Activated CD4-positive, alpha-beta memory T cell treated with anti-CD3 and anti-CD28 coated beads for 36 hours (primary cell): ENCODE measurements around the gene COX6A1. TPM values are rescaled to one million over a fixed set of nuclear protein-coding genes. Genes with fewer than 3 reads are reported as not detected.

Experiments used
- CTCF ChIA-PET: fragments of 350-600 bp; sonication (Branson Sonifier 250); formaldehyde crosslinking; loops from one replicate; lab custom pipeline; 2021; ENCODE audit warnings: antibody characterized with exemption, inconsistent platforms; lab: Charles Lee
- POLR2A ChIA-PET: fragments of 350-600 bp; sonication (Branson Sonifier 250); formaldehyde crosslinking; loops from one replicate; lab custom pipeline; 2021; ENCODE audit warnings: antibody characterized with exemption; lab: Charles Lee
- DNase-seq: peaks from one replicate; pipeline ENCODE4 v3.0.0-alpha.2; 2020
- H3K27ac Mint-ChIP-seq: one replicate; pipeline ENCODE4 v1.8.0; 2021; ENCODE audit warnings: mixed read lengths
- H3K27me3 Mint-ChIP-seq: one replicate; pipeline ENCODE4 v1.8.0; 2021; ENCODE audit warnings: mixed read lengths
- H3K36me3 Mint-ChIP-seq: one replicate; pipeline ENCODE4 v1.8.0; 2021; ENCODE audit warnings: mixed read lengths
- H3K4me1 Mint-ChIP-seq: one replicate; pipeline ENCODE4 v1.8.0; 2021; ENCODE audit warnings: low read depth, mixed read lengths
- H3K4me3 Mint-ChIP-seq: one replicate; pipeline ENCODE4 v1.8.0; 2021; ENCODE audit warnings: mild to moderate bottlenecking, mixed read lengths
- H3K9me3 Mint-ChIP-seq: one replicate; pipeline ENCODE4 v1.8.0; 2021; ENCODE audit warnings: mixed read lengths
- intact Hi-C: fragments of 100-400 bp; cut with micrococcal nuclease; formaldehyde crosslinking; loops from one replicate; pipeline ENCODE4 v1.15.1; 2023
- total RNA-seq, 2 experiments: library from RNA; stranded (reverse); gene quantifications; one replicate each; pipeline ENCODE4 v1.2.3, GENCODE V29; 2021

The COX6A1 gene
- total RNA-seq, 2 experiments from 2014 or later: 474 to 478 TPM

DNA sequence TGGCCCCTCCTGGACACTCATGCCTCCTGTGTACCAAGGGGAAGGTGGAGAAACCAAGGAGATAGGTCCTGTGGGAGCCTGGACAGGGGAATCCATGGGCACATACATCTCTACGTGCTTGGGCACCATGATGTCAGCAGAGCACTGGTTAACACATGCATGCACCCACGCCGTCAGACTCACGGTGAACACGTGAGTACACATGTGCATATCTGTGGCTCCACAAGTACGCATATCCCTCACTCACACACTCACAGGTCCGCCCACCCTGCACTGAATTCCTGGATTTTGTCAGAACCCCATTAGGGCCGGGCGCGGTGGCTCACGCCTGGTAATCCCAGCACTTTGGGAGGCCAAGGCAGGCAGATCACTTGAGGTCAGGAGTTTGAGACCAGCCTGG is 29.1 kb upstream of the COX6A1 start:
- Mint-ChIP-seq H3K4me3 (no peak overlapping the region), H3K27me3 (peaks cover 2% of the 10 kb centered on the region), H3K4me1 (no peaks in the 10 kb centered on the region), H3K36me3 (no peaks in the 10 kb centered on the region), H3K27ac (no peak overlapping the region), H3K9me3 (no peaks in the 10 kb centered on the region)
- POLR2A ChIA-PET: no interaction called here
- CTCF ChIA-PET: no interaction called here
- no peak for DNase-seq
- intact Hi-C loops: no loop called here

DNA sequence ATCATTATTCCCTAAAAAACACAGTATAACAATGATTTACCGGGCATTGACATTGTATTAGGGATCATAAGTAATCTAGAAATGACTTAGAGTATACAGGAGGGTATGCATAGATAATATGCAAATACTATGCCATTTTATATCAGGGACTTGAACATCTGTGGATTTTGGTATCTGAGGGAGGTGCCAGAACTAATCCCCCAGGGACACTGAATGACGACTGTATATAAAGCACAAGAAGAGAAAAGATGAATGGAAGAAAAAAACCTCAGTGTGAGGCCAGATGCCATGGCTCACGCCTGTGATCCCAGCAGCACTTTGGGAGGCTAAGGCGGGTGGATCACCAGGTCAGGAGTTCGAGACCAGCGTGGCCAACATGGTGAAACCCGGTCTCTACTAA is 25.5 kb upstream of the COX6A1 start:
- H3K27ac Mint-ChIP-seq: no peak overlapping the region

DNA sequence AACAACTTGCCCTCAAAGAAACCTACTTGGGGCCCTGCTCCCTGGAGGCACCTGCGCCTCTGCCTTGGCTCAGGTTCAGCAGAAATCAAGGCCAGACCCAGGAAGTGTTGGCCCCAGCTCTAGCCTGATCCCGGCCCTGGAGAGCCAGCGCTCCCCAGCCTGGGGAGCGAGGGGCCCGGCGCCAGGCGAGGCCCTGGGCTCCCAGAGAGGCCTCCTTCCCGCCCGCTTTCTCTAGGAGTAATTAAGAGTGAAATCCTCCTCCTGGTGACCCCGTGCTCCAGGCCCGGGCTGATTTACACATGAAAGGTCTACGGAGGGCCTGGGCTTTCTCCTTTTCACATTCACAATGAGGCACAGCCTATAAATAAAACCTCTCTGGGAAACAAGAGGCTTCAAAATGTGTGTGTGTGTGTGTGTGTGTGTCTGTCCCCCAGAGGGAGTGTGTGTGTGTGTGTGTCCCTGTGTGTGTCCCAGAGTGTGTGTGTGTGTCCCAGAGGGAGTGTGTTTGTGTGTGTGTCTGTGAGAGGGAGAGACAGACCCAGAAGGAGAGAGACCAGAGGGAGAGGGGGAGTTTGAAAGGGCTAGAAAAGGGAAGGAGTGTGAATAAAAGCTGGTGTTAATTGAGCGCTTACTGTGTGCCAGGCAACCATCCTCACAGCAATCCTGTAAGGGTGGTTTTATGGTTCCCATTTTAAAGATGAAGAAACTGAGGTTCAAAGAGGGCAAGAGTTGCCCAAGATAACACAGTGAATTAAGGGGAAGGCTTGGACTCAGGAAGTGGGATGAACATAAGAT is 23.8 kb upstream of the COX6A1 start:
- H3K4me3 Mint-ChIP-seq: no peak overlapping the region
- no peak overlapping the region for H3K27ac Mint-ChIP-seq
- DNase-seq: no peak
- peaks cover 2% of the 10 kb centered on the region for H3K27me3 Mint-ChIP-seq
- POLR2A ChIA-PET: no interaction called here
- no peaks in the 10 kb centered on the region for H3K36me3 Mint-ChIP-seq
- CTCF ChIA-PET: no interaction called here
- intact Hi-C loops: no loop called here
- no peaks in the 10 kb centered on the region for H3K9me3 Mint-ChIP-seq
- no peaks in the 10 kb centered on the region for H3K4me1 Mint-ChIP-seq

More for the DNA sequence above, 25.5 kb upstream of the COX6A1 start:
- Mint-ChIP-seq H3K36me3 (no peaks in the 10 kb centered on the region), H3K4me3 (no peak overlapping the region), H3K4me1 (no peaks in the 10 kb centered on the region), H3K9me3 (no peaks in the 10 kb centered on the region), H3K27me3 (peaks cover 2% of the 10 kb centered on the region)
- ChIA-PET POLR2A (no interaction called here), CTCF (no interaction called here)
- no peak for DNase-seq
- intact Hi-C loops: no loop called here

DNA sequence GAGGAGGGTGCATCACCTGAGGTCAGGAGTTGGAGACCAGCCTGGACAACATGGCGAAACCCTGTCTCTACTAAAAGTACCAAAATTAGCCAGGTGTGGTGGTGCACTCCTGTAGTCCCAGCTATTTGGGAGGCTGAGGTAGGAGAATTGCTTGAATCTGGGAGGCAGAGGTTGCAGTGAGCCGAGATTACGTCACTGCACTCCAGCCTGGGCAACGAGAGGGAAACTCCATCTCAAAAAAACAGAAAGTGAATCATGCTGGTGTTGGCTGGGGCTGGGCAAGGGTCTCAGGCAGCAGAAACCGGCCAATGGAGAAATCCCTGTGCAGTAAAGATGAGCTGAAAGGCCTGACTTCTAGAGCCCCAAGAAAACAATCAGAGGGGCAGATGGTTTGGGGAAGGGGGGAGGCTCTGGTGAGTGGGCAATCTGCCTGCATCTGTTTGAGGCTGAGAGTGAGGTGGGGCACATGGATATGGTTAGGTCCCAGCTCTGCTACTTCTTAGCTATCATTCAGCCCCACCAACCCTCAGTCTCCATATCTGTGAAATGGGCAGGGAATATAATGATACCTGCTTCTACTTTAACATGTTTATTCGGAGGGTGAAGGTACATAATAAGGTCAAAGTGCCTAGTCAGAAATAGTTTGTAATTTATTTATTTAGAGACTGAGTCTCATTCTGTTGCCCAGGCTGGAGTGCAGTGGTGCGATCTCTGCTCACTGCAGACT is 21.3 kb upstream of the COX6A1 start:
- no peaks in the 10 kb centered on the region for H3K36me3 Mint-ChIP-seq
- ChIA-PET POLR2A (no interaction called here), CTCF (no interaction called here)
- H3K27me3 Mint-ChIP-seq: peaks cover 2% of the 10 kb centered on the region
- H3K4me3 Mint-ChIP-seq: no peak overlapping the region
- intact Hi-C loops: no loop called here
- no peak overlapping the region for H3K27ac Mint-ChIP-seq
- no peaks in the 10 kb centered on the region for H3K9me3 Mint-ChIP-seq
- H3K4me1 Mint-ChIP-seq: no peaks in the 10 kb centered on the region
- no peak for DNase-seq

DNA sequence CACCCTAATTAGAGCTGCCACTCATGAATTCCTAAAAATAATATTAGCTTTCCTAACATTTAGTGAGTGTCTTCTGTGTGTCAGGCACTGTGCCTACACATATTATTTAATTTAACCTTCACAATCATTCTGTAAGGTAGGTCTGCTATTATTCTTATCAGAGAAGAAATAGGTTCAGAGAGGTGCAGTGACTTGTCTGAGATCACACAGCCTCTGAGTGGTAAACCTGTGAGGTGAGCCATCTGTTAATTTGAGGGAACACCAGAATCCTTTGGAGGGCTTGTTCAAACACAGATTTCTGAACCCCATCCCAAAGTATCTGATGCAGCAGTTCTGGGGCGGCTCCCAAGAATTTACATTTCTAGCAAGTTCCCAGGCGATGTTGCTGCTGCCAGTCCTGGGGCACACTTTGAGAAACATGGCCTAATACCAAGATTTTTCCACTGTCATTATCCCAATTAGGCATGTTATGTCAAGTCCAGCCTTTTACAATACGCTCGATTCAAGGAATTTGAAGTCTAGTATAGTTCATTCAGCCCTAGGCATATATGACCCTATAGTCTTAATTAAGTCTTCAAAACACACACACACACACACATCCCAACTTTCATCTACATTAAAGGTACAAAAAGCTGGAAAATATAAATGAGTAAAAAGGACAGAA is 19.9 kb upstream of the COX6A1 start:
- POLR2A ChIA-PET: interaction anchor here (0.8 kb wide), 1 partner anchor 10 kb away, joined by 3 read pairs; no protein-coding TSS in a partner anchor
- H3K9me3 Mint-ChIP-seq: no peaks in the 10 kb centered on the region
- intact Hi-C loops: no loop called here
- no peaks in the 10 kb centered on the region for H3K4me1 Mint-ChIP-seq
- CTCF ChIA-PET: no interaction called here
- no peaks in the 10 kb centered on the region for H3K27me3 Mint-ChIP-seq
- no peak overlapping the region for H3K4me3 Mint-ChIP-seq
- no peak overlapping the region for H3K27ac Mint-ChIP-seq
- no peak for DNase-seq
- H3K36me3 Mint-ChIP-seq: no peaks in the 10 kb centered on the region

- Mint-ChIP-seq H3K9me3 (no peaks in the 10 kb centered on the region), H3K4me1 (no peaks in the 10 kb centered on the region), H3K27me3 (no peaks in the 10 kb centered on the region), H3K36me3 (no peaks in the 10 kb centered on the region), H3K4me3 (no peak overlapping the region), H3K27ac (no peak overlapping the region)
- CTCF ChIA-PET: no interaction called here
- no peak for DNase-seq
- POLR2A ChIA-PET: no interaction called here
- intact Hi-C loops: no loop called here
Observed at GRCh38 chr12:120421701-120422100, 16.2 kb upstream of the COX6A1 start.

DNA sequence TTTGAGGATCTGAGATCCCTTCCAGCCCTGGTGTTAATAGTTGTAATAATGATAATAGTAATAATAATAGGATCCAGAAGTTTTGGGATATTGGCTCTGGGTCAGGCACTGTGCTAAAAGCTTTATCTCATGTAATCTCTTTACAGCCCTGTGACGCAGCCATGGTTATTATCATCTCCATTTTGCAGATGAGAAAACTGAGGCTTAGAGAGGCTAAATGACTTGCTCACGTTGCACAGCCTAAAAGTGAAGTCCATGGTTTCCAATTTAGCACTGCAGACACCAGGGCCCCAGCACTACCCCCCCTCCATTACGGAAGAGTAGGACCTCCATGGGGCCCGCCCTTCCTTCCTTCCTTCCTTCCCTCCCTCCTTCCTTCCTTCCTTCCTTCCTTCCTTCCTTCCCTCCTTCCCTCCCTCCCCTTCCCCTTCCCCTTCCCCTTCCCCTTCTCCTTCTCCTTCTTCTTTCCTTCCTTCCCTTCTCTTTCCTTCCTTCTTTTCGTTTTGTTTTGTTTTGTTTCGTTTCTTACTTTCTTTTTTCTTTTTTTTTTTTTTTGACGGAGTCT is 14.9 kb upstream of the COX6A1 start:
- ChIA-PET CTCF (no interaction called here), POLR2A (no interaction called here)
- intact Hi-C loops: no loop called here
- no peak overlapping the region for H3K27ac Mint-ChIP-seq
- H3K9me3 Mint-ChIP-seq: no peaks in the 10 kb centered on the region
- DNase-seq: no peak
- H3K4me1 Mint-ChIP-seq: no peaks in the 10 kb centered on the region
- no peak overlapping the region for H3K4me3 Mint-ChIP-seq
- H3K36me3 Mint-ChIP-seq: no peaks in the 10 kb centered on the region
- no peaks in the 10 kb centered on the region for H3K27me3 Mint-ChIP-seq

DNA sequence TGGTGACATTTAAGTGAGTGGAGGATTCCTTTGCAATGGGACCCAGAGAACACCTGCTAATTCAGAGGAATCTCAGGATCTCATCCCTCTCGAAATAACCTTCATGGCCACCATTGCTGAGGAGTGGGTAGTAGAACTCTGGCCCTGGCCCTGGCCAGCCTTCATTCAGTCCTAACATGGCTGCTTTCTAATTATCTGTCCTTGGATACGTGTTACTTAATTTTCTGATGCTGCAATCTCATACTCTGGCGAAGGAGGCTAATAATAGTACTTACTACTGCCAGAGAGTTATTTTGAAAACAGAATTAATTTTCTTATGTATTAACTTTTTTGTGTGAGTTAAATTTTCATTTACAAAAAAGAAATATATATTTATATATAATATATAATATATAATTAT is 12.1 kb upstream of the COX6A1 start:
- H3K4me3 Mint-ChIP-seq: no peak overlapping the region
- H3K27ac Mint-ChIP-seq: no peak overlapping the region
- H3K9me3 Mint-ChIP-seq: no peaks in the 10 kb centered on the region
- no peaks in the 10 kb centered on the region for H3K36me3 Mint-ChIP-seq
- H3K4me1 Mint-ChIP-seq: peaks cover 3% of the 10 kb centered on the region
- no peaks in the 10 kb centered on the region for H3K27me3 Mint-ChIP-seq
- DNase-seq: no peak
- POLR2A ChIA-PET: no interaction called here
- CTCF ChIA-PET: no interaction called here
- intact Hi-C loops: no loop called here

DNA sequence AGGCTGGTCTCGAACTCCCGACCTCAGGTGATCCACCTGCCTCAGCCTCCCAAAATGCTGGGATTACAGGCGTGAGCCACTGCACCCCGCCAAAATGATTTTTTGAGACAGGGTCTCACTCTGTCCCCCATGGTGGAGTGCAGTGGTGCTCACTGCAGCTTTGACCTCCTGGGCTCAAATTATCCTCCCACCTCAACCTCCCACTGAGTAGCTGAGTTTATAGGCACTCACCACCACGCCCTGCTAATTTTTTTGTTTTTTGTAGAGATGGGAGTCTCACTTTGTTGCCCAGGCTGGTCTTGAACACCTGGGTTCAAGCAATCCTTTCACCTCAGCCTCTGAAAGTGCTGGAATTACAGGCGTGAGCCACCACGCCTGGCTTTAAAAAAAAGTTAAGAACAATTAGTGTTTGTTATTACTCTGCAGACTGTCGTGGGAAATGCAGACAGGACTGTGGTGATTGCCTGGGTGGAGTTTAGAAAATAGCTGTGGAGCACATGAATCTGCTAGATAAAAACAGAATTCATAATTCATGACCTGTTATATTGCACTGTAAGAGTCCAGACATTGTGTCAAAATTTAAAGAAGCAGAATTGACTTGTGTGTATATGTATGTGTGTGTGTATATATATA is 9.2 kb upstream of the COX6A1 start:
- peaks cover 4% of the 10 kb centered on the region for H3K27me3 Mint-ChIP-seq

GRCh38 chr12:120429368-120429767 is 8.5 kb upstream of the COX6A1 start:
- CTCF ChIA-PET: interaction anchor here (0.9 to 3.0 kb wide), 10 partner anchors 9 to 201 kb away, joined by 3 to 16 read pairs (median 4); partner anchors contain the start of gene PXN
- DNase-seq: no peak
- Mint-ChIP-seq H3K4me3 (no peak overlapping the region), H3K9me3 (no peaks in the 10 kb centered on the region), H3K36me3 (no peaks in the 10 kb centered on the region), H3K4me1 (peaks cover 6% of the 10 kb centered on the region), H3K27ac (no peak overlapping the region), H3K27me3 (peaks cover 4% of the 10 kb centered on the region)
- POLR2A ChIA-PET: no interaction called here
- intact Hi-C loops: no loop called here

More for the DNA sequence above, 9.2 kb upstream of the COX6A1 start:
- Mint-ChIP-seq H3K4me1 (peaks cover 6% of the 10 kb centered on the region), H3K36me3 (no peaks in the 10 kb centered on the region), H3K27ac (no peak overlapping the region), H3K4me3 (no peak overlapping the region), H3K9me3 (no peaks in the 10 kb centered on the region)
- no peak for DNase-seq
- ChIA-PET POLR2A (interaction anchor here (0.5 kb wide), 1 partner anchor 171 kb away, joined by 4 read pairs; no protein-coding TSS in a partner anchor), CTCF (interaction anchor here (0.8 to 3.0 kb wide), 7 partner anchors 10 to 73 kb away, joined by 3 to 16 read pairs (median 5); no protein-coding TSS in a partner anchor)
- intact Hi-C loops: no loop called here

DNA sequence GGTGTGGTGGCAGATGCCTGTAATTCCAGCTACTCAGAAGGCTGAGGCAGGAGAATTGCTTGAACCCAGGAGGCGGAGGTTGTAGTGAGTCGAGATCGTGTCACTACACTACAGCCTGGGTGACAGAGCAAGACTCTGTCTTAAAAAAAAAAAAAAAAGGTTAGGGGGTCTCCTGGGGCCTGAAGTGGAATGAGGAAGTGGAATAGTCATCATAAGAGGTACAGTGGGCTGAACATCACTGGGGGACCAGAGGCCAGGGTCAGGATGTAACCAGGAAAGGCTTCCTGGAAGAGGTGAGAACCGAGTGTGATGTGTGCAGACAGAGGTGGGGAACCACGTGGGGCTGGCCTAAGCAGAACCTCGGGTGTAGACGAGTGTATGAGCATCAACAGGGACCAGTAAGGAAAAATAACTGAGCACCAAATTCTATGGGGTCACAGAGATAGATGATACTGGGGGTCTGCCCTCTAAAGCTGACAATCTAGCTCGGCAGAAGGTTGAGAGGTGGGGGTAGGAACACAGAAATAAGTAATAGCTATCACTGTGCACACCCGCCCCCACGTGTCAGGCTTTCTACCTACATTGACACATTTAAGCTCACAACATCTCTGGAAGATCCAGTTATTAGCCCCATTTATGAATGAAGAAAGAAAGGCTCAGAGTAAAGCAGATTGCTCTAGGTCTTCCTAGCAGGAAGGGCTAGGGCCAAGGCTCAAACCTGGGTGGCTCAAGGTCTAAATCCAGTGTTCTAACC is 5.0 kb upstream of the COX6A1 start:
- intact Hi-C loops: no loop called here
- Mint-ChIP-seq H3K4me3 (no peak overlapping the region), H3K4me1 (peaks cover 11% of the 10 kb centered on the region), H3K36me3 (no peaks in the 10 kb centered on the region), H3K9me3 (no peaks in the 10 kb centered on the region), H3K27ac (no peak overlapping the region), H3K27me3 (peaks cover 4% of the 10 kb centered on the region)
- POLR2A ChIA-PET: no interaction called here
- DNase-seq: no peak
- CTCF ChIA-PET: interaction anchor here (1.6 to 2.9 kb wide), 2 partner anchors 33 to 75 kb away, joined by 3 to 21 read pairs; no protein-coding TSS in a partner anchor
